Activated naive CD4-positive, alpha-beta T cell treated with anti-CD3 and anti-CD28 coated beads, Interleukin-2, amount 50 U/mL, for 16 hours (primary cell): ENCODE measurements around the gene GOLT1B.

Experiments
- DNase-seq: peaks from one replicate; pipeline ENCODE4 v3.0.0-alpha.2; 2020

Gene GOLT1B

GRCh38 chr12:21566907-21567394, 65.4 kb downstream of the GOLT1B start:
- no peak for DNase-seq
